Measurements from ENCODE around the gene CD69.
"Not testable (repeated sequence)": the region's sequence is repeated elsewhere in the genome, so short reads cannot be mapped to it uniquely, and the experiment has no call there.

CD69 gene

DNA sequence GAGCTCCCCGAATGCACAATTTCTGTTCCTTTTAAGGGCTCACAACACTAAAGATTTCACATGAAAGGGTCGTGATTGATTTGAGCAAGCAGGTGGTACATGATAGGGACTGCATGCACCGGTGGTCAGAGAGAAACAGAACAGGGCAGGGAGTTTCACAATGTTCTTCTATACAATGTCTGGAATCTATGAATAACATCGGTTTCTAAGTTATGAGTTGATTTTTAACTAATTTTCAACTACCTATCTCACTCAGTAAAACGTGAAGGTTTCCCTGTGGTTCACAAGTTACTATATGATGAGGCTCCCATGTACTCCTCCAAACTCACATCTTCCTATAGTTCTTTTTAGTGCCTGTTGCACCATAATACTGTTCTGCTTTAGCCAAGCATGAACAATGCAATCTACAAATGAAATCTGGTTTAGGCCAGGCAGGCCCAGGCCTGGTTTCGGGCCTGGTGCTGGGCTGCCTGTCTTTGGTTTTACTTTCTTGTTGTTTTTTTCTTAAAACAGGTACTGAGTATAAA is 47.6 kb downstream of the CD69 start:
- not testable (repeated sequence) for DNase-seq

DNA sequence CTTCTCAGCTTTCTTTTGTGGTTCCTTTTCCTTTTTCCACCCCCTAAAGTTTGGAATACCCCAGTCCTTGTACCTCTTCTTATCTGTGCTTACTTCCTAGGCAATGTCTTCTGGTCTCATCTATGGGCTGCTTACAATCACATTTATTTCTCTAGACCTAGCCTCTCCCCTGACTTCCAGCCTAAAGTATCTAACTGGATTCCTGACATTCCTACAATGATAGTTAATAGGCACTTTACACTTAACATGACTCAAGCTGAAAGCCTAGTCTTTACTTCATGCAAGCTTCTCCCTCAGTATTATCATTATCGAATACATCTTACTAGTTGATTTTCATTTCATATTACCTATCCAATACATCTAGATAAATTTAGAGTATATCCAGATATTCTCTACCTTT is 49.0 kb downstream of the CD69 start:
- no peak for DNase-seq

DNA sequence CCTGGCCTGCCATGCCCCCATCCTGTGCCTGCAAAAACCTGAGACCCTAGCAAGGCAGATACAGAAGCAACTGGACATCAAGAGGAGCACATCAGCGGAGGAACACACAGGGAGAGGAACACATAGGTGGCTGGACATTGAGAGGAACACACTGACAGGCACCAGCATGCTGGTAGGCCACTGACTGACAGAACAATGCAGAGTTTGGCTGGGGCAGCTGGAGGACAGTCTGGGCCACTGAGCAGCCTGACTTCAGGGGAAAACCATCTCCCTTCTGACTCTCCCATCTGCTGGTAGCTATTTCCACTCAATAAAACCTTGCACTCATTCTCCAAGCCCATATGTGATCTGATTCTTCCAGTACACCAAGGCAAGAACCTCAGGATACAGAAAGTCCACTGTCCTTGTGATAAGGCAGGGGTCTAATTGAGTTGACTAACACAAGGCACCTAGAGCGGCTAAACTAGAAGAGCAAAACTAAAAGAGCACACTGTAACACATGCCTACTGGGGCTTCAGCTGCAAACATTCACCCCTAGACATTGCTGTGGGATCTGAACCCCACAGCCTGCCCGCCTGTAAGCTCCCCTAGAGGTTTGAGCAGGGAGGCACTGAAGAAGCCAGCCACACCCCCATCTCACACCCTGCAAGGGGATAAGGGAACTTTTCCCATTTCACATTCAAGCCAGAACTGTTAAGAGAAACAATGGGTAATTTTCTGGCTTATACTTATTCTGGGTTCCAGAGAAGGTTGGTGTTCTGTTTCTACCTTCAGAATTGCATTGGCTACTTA is 49.9 kb downstream of the CD69 start:
- no peak for DNase-seq

DNA sequence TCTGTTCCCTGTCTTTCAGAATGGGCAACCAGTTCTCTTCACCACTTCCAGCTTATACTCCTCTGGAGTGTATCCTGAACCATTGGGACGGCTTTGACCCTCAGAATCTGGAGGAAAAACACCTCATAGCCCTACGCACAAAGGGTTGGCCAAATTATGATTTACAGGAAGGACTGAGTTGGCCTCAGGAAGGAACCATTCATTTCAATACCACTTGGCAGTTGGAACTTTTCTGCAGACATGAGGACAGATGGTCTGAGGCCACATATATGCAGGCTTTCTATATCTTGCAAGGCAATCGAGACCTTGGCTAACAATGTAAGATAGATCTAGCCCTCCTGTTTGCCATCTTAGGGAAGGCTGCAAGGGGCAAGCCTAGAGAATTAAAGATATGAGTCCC is 51.8 kb downstream of the CD69 start:
- DNase-seq = no peak

DNA sequence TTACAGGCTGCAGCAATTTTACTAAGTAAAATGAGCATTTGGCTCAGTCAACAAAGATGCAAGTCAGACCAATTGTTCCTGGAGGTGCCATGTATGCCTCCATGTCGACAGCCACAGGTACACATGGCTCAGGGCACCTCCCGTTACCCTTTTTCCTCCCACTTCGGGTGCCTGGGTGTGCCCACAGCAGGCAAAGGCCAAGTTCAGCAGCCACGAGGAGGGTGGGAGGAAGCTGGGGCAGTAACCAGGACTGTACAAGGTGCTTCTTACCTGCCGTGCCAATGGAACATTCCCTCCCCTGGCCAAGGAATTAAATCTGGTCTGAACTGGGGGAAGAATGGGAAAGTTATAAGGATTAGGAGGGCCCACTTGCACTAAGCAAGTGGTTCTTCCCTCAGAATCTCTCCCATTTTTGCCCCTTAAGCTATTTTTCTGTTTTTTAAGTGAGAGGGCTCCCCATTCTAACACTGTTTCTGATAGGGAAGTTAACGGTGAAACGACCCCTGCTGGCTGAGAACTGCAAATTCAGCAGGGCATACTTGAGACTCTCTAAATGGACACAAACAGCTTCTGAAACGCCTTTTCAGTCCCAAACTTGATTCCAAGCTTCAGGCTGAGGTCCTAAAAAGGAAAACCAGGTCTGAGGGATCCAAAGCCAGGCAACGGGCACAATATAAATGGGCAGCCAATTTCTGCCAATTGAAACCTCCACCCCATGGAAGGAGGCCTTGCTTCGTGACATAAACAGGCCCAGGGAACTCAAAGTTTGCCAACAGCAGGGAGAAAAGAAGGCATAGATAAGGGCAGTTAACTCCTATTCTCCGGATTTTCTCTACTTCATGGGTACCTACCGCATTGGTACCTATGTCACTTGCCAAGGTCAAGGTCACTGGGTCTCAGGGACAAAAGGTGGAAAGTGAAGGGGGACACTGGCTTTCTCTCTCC is 52.6 kb downstream of the CD69 start:
- peak; percentile 61 for DNase-seq

DNA sequence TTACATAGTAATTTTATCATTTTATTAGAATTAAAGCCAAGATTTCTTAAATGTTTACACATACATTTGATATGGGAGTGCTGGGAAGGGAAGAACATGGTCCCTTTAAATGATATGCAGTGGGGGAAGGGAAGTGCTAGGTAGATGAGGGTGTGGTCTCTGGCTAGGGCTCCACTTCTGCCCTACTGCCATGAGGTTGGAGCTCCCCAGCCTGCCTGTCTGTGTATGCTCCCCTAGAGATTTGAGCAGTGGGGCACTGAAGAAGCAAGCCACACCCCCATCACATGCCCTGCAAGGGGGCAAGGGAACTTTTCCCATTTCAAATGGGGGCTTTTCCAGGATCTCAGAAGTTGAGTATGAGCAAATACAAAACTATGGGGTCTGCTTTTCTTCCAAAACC is 53.3 kb downstream of the CD69 start:
- DNase-seq = no peak

DNA sequence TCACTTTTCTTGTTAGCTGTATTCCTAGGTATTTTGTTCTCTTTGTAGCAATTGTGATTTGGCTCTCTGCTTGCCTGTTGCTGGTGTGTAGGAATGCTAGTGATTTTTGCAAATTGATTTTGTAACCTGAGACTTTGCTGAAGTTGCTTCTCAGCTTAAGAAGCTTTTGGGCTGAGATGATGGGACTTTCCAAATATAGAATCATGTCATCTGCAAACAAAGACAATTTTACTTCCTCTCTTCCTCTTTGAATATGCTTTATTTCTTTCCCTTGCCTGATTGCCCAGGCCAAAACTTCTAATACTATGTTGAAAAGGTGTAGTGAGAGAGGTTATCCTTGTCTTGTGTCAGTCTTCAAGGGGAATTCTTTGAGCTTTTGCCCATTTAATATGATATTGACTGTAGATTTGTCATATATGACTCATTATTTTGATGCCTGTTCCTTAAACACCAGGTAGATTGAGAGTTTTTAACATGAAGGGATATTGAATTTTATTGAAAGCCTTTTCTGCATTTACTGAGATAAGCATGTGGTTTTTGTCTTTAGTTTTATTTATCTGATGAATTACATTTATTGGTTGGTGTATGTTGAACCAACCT is 54.5 kb downstream of the CD69 start:
- no peak for DNase-seq

DNA sequence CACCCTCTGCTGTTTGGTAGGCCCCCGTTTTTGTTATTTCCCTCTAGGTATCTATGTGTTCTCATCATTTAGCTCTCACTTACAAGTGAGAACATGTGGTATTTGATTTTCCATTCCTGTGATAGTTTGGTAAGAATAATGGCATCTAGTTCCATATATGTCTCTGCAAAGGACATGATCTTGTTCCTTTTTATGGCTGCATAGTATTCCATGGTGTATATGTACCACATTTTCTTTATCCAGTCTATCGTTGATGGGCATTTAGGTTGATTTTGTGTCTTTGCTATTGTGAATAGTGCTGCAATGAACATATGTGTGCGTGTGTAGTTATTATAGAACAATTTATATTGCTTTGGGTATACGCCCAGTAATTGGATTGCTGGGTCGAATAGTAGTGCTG is 56.1 kb downstream of the CD69 start:
- DNase-seq = not testable (repeated sequence)
